K562 (cell line): ENCODE measurements around the gene MICAL2. TPM values are rescaled to one million over a fixed set of nuclear protein-coding genes. Genes with fewer than 3 reads are reported as not detected.

ENCODE experiments used
- ATAC-seq: fragments of 200-7000 bp; cut with Tn5 transposase; 3 replicates; pipeline ENCODE4 v1.9.1; 2020; ENCODE audit warnings: moderate library complexity
- BruUV-seq: library from RNA; stranded (reverse); fragments of 400-500 nt; replicated peaks from 2 replicates; lab custom pipeline; 2021; lab: Mats Ljungman, UMichigan
- CTCF ChIA-PET: fragments of 300-600 bp; formaldehyde crosslinking; extraction: SDS; loops from one replicate; lab custom pipeline; 2021; ENCODE audit warnings: low intra/inter-chr PET ratio; lab: Yijun Ruan, JAX
- POLR2A ChIA-PET: fragments of 300-600, 350-650 bp; sonication (Branson Sonifier 250); formaldehyde crosslinking; extraction: SDS; loops from one replicate; lab custom pipeline; 2021; ENCODE audit warnings: antibody characterized with exemption, inconsistent platforms; lab: Yijun Ruan, JAX
- DNase-seq, 4 experiments: peaks; one replicate each; pipeline versions ENCODE4 v3.0.0 to v3.0.0-alpha.2; 2011 to 2018; ENCODE audit warnings: low spot score in 3 of 4, mixed read lengths in 3 of 4; ENCODE audit errors: extremely low read depth in 1 of 4
- FAIRE-seq: peaks from 2 replicates; lab custom pipeline; 2011; peaks lifted over from hg19 to GRCh38; lab: Jason Lieb, UNC
- H2AFZ ChIP-seq: 2 replicates; pipeline ENCODE4 v1.6.0; 2011; ENCODE audit warnings: low read depth, low read length, control low read depth, inconsistent platforms
- H3K27ac ChIP-seq: fragments of 200-600 bp; 3 replicates; pipeline ENCODE4 v1.8.0; 2011; ENCODE audit warnings: low read depth, mild to moderate bottlenecking, control low read depth, inconsistent platforms, low read length, moderate library complexity, mixed read lengths; ENCODE audit errors: extremely low read depth
- H3K27me3 ChIP-seq, 2 experiments: fragments of 300-600 bp in 1 of 2; 2 replicates in 1 of 2; 3 replicates in 1 of 2; pipeline versions ENCODE4 v1.6.0 to v1.8.0; 2011; ENCODE audit warnings: inconsistent platforms in 2 of 2, low read length in 2 of 2, mild to moderate bottlenecking in 1 of 2, mixed read lengths in 1 of 2, moderate library complexity in 1 of 2; ENCODE audit not compliant: control insufficient read depth in 2 of 2, insufficient read depth in 2 of 2
- H3K36me3 ChIP-seq: fragments of 300-600 bp; 3 replicates; pipeline ENCODE4 v1.8.0; 2011; ENCODE audit warnings: mild to moderate bottlenecking, low read length, inconsistent platforms; ENCODE audit not compliant: control insufficient read depth, insufficient read depth
- H3K4me1 ChIP-seq, 2 experiments: fragments of 200-600 bp in 1 of 2; replicated peaks in 1 of 2; 2 replicates in 1 of 2; 3 replicates in 1 of 2; pipeline versions ENCODE4 v1.5.1 to v1.8.0; 2011; ENCODE audit warnings: inconsistent platforms in 2 of 2, low read length in 2 of 2, mild to moderate bottlenecking in 1 of 2, mixed read lengths in 1 of 2, moderate library complexity in 1 of 2; ENCODE audit not compliant: control insufficient read depth in 2 of 2, insufficient read depth in 2 of 2
- H3K4me2 ChIP-seq: 2 replicates; pipeline ENCODE4 v1.6.1; 2011; ENCODE audit warnings: low read length, control low read depth, inconsistent platforms, mixed read lengths; ENCODE audit not compliant: insufficient read depth
- H3K4me3 ChIP-seq: fragments of 200-600 bp; sonication (generic), shearing (Covaris generic); 2 replicates; pipeline ENCODE4 v1.5.1; 2016; ENCODE audit warnings: control low read depth, inconsistent platforms
- H3K79me2 ChIP-seq: fragments of 200-600 bp; 3 replicates; pipeline ENCODE4 v1.8.0; 2011; ENCODE audit warnings: low read length, inconsistent platforms; ENCODE audit not compliant: control insufficient read depth, insufficient read depth
- H3K9ac ChIP-seq, 2 experiments: 2 replicates each; pipeline versions ENCODE4 v1.6.0 to v1.6.1; 2011; ENCODE audit warnings: low read depth in 2 of 2, low read length in 2 of 2, control low read depth in 1 of 2, inconsistent platforms in 1 of 2, mild to moderate bottlenecking in 1 of 2, mixed read lengths in 1 of 2; ENCODE audit not compliant: insufficient read depth in 1 of 2
- H3K9me1 ChIP-seq: one replicate; pipeline ENCODE4 v1.6.0; 2011; ENCODE audit warnings: inconsistent platforms, mild to moderate bottlenecking, low read length, moderate library complexity; ENCODE audit not compliant: control insufficient read depth, insufficient read depth
- H3K9me3 ChIP-seq: replicated peaks from 2 replicates; pipeline ENCODE4 v1.5.1; 2011; ENCODE audit warnings: low read depth, low read length, inconsistent platforms; ENCODE audit not compliant: control insufficient read depth, insufficient read depth
- H4K20me1 ChIP-seq: replicated peaks from 2 replicates; pipeline ENCODE4 v1.6.1; 2011; ENCODE audit warnings: low read length, inconsistent platforms, mixed read lengths; ENCODE audit not compliant: control insufficient read depth, insufficient read depth
- NFATC3 ChIP-seq: fragments of 450-650 bp; IDR thresholded peaks from 2 replicates; pipeline ENCODE4 v1.6.1; 2017; ENCODE audit warnings: mild to moderate bottlenecking
- SIN3B ChIP-seq: fragments of 450-650 bp; IDR thresholded peaks from 2 replicates; pipeline ENCODE4 v1.6.1; 2017; ENCODE audit warnings: low read depth, mild to moderate bottlenecking, moderate library complexity
- SMAD4 ChIP-seq: fragments of 250-450 bp; sonication (Bioruptor Pico); conservative IDR thresholded peaks from 2 replicates; pipeline ENCODE4 v1.8.0; 2021; ENCODE audit warnings: inconsistent platforms, mild to moderate bottlenecking, moderate library complexity
- SUPT5H ChIP-seq: fragments of 450-650 bp; IDR thresholded peaks from 2 replicates; pipeline ENCODE4 v1.6.1; 2016
- WGBS: fragments of 100-300 bp; shearing (Covaris generic); methylation state at CpG from one replicate; pipeline ENCODE4 v1.1.6; 2016; ENCODE audit warnings: low coverage, mixed read lengths; ENCODE audit not compliant: insufficient coverage; ENCODE audit errors: missing lambda C conversion rate; 5-methylcytosine and 5-hydroxymethylcytosine counted together
- in situ Hi-C: fragments of 300-500 bp; cut with MboI; formaldehyde crosslinking; loops from 4 replicates; pipeline ENCODE4 v1.15.0; 2018; ENCODE audit warnings: inconsistent platforms, mixed read lengths
- intact Hi-C: fragments of 100-400 bp; cut with micrococcal nuclease; formaldehyde crosslinking; loops from 2 replicates; pipeline ENCODE4 v1.14.2; 2022
- polyA plus RNA-seq, 8 experiments: library from polyadenylated mRNA; depleted of rRNA in 4 of 8; stranded (reverse) in 5 of 8; unstranded in 3 of 8; fragments of >200 nt; fragmentation: Nextera tagmentation in 2 of 8; fragmentation: Illumina TruSeq in 1 of 8; extraction: Ambion mirVana in 2 of 8; extraction: Trizol in 1 of 8; gene quantifications; 2 replicates each; pipeline versions ENCODE4 v1.2.1 to v1.2.3, GENCODE V29; 2011 to 2014; ENCODE audit warnings: inconsistent platforms in 1 of 8, missing spikeins in 1 of 8
- total RNA-seq, 7 experiments: library from RNA; depleted of rRNA in 6 of 7; stranded (reverse); fragments of >200 nt in 6 of 7; fragmentation: Illumina TruSeq in 2 of 7; extraction: Trizol in 2 of 7; gene quantifications; 2 replicates each; pipeline versions ENCODE4 v1.2.1 to v1.2.3, GENCODE V29; 2011 to 2021; ENCODE audit warnings: low replicate concordance in 1 of 7
- TF ChIP-seq, protein P1 (sequence below): fragments of 200-800 bp; sonication (Bioruptor generic); IDR thresholded peaks from 2 replicates; pipeline ENCODE4 v1.6.1; 2017; ENCODE audit warnings: missing genetic modification characterization, missing compliant biosample characterization
- TF ChIP-seq, protein P2 (sequence below): sonication (generic); formaldehyde crosslinking; IDR thresholded peaks from 2 replicates; pipeline ENCODE4 v1.8.1; 2023; ENCODE audit warnings: mild to moderate bottlenecking, missing genetic modification reagents
- TF ChIP-seq, protein P3 (sequence below): fragments of 450-650 bp; IDR thresholded peaks from 2 replicates; pipeline ENCODE4 v1.6.1; 2016; ENCODE audit warnings: missing biosample characterization, missing genetic modification characterization
- TF ChIP-seq, protein P4 (sequence below): fragments of 450-650 bp; IDR thresholded peaks from 2 replicates; pipeline ENCODE4 v1.6.1; 2016; ENCODE audit warnings: low read depth

MICAL2 gene
- total and polyA plus RNA-seq, 9 of the 15 experiments (the other 6 are each of a cell fraction or from before 2014, with no cell fraction given): 4.7 to 64.2 (median 33.6) TPM

DNA sequence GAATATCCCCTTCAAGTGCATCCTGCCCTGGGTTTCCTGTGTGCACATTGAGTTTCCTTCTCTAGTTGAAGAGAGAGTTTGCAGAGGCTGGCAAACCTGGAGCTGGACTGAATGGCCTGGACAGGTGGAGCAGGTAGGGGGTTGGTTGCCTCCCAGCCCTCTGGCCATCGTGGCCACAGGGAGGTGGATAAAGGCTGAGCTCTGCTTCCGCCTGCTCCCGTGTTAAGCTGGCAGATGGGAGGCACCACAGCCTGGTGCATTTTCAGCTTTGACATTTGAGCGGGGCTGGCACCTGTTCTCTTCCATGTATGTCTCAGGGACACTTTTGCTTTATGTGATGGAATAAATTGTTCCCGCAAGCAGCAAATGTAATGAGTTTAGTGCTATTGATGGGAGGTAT lies 11.1 kb downstream of the MICAL2 start:
- in situ Hi-C loops (no loop called here), intact Hi-C loops (no loop called here)
- no peaks in the 10 kb centered on the region for H4K20me1 ChIP-seq
- ATAC-seq: no peak
- 86% methylated on average over 5 of the region's 5 CpGs for WGBS
- H3K36me3 ChIP-seq: peaks cover 14% of the 10 kb centered on the region
- no peaks in the 10 kb centered on the region for H3K27me3 ChIP-seq
- DNase-seq: no peak
- peak overlapping the region in 1 of 2 experiments; percentile 39; a peak in 1 of 4 replicates for H3K9ac ChIP-seq
- TF ChIP-seq, protein P1, sequence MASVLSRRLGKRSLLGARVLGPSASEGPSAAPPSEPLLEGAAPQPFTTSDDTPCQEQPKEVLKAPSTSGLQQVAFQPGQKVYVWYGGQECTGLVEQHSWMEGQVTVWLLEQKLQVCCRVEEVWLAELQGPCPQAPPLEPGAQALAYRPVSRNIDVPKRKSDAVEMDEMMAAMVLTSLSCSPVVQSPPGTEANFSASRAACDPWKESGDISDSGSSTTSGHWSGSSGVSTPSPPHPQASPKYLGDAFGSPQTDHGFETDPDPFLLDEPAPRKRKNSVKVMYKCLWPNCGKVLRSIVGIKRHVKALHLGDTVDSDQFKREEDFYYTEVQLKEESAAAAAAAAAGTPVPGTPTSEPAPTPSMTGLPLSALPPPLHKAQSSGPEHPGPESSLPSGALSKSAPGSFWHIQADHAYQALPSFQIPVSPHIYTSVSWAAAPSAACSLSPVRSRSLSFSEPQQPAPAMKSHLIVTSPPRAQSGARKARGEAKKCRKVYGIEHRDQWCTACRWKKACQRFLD (CRISPR knock-in tag): no peak
- TF ChIP-seq, protein P2, sequence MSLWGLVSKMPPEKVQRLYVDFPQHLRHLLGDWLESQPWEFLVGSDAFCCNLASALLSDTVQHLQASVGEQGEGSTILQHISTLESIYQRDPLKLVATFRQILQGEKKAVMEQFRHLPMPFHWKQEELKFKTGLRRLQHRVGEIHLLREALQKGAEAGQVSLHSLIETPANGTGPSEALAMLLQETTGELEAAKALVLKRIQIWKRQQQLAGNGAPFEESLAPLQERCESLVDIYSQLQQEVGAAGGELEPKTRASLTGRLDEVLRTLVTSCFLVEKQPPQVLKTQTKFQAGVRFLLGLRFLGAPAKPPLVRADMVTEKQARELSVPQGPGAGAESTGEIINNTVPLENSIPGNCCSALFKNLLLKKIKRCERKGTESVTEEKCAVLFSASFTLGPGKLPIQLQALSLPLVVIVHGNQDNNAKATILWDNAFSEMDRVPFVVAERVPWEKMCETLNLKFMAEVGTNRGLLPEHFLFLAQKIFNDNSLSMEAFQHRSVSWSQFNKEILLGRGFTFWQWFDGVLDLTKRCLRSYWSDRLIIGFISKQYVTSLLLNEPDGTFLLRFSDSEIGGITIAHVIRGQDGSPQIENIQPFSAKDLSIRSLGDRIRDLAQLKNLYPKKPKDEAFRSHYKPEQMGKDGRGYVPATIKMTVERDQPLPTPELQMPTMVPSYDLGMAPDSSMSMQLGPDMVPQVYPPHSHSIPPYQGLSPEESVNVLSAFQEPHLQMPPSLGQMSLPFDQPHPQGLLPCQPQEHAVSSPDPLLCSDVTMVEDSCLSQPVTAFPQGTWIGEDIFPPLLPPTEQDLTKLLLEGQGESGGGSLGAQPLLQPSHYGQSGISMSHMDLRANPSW (CRISPR knock-in tag): no peak
- TF ChIP-seq SMAD4 (CRISPR knock-in tag) (no peak), SUPT5H (no peak), SIN3B (no peak), NFATC3 (no peak)
- TF ChIP-seq, protein P3, sequence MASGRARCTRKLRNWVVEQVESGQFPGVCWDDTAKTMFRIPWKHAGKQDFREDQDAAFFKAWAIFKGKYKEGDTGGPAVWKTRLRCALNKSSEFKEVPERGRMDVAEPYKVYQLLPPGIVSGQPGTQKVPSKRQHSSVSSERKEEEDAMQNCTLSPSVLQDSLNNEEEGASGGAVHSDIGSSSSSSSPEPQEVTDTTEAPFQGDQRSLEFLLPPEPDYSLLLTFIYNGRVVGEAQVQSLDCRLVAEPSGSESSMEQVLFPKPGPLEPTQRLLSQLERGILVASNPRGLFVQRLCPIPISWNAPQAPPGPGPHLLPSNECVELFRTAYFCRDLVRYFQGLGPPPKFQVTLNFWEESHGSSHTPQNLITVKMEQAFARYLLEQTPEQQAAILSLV (tag): no peak
- TF ChIP-seq, protein P4, sequence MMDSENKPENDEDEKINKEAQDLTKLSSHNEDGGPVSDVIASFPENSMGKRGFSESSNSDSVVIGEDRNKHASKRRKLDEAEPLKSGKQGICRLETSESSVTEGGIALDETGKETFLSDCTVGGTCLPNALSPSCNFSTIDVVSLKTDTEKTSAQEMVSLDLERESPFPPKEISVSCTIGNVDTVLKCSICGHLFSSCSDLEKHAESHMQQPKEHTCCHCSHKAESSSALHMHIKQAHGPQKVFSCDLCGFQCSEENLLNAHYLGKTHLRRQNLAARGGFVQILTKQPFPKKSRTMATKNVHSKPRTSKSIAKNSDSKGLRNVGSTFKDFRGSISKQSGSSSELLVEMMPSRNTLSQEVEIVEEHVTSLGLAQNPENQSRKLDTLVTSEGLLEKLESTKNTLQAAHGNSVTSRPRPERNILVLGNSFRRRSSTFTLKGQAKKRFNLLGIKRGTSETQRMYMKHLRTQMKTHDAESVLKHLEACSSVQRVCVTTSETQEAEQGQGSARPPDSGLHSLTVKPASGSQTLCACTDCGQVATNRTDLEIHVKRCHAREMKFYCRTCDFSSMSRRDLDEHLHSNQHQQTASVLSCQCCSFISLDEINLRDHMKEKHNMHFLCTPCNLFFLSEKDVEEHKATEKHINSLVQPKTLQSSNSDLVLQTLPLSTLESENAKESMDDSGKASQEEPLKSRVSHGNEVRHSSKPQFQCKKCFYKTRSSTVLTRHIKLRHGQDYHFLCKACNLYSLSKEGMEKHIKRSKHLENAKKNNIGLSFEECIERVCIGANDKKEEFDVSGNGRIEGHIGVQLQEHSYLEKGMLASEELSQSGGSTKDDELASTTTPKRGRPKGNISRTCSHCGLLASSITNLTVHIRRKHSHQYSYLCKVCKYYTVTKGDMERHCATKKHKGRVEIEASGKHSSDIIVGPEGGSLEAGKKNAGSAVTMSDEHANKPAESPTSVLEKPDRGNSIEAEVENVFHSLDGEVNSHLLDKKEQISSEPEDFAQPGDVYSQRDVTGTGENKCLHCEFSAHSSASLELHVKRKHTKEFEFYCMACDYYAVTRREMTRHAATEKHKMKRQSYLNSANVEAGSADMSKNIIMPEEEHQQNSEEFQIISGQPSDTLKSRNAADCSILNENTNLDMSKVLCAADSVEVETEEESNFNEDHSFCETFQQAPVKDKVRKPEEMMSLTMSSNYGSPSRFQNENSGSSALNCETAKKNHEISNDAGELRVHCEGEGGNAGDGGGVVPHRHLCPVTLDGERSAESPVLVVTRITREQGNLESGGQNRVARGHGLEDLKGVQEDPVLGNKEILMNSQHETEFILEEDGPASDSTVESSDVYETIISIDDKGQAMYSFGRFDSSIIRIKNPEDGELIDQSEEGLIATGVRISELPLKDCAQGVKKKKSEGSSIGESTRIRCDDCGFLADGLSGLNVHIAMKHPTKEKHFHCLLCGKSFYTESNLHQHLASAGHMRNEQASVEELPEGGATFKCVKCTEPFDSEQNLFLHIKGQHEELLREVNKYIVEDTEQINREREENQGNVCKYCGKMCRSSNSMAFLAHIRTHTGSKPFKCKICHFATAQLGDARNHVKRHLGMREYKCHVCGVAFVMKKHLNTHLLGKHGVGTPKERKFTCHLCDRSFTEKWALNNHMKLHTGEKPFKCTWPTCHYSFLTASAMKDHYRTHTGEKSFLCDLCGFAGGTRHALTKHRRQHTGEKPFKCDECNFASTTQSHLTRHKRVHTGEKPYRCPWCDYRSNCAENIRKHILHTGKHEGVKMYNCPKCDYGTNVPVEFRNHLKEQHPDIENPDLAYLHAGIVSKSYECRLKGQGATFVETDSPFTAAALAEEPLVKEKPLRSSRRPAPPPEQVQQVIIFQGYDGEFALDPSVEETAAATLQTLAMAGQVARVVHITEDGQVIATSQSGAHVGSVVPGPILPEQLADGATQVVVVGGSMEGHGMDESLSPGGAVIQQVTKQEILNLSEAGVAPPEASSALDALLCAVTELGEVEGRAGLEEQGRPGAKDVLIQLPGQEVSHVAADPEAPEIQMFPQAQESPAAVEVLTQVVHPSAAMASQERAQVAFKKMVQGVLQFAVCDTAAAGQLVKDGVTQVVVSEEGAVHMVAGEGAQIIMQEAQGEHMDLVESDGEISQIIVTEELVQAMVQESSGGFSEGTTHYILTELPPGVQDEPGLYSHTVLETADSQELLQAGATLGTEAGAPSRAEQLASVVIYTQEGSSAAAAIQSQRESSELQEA: no peak
- FAIRE-seq: no peak
- no peak overlapping the region for H3K4me2 ChIP-seq
- ChIA-PET POLR2A (interaction anchor here (0.6 to 1.4 kb wide), 6 partner anchors 9 to 236 kb away, joined by 3 to 4 read pairs (median 3); no protein-coding TSS in a partner anchor), CTCF (no interaction called here)
- peaks cover 62 to 78% of the 10 kb centered on the region in 2 experiments for H3K4me1 ChIP-seq
- H3K79me2 ChIP-seq: peaks cover 45% of the 10 kb centered on the region
- no peak overlapping the region for H2AFZ ChIP-seq
- H3K27ac ChIP-seq: no peak overlapping the region
- H3K4me3 ChIP-seq: no peak overlapping the region
- BruUV-seq: no TSS peak
- H3K9me1 ChIP-seq: peaks cover 3% of the 10 kb centered on the region
- no peaks in the 10 kb centered on the region for H3K9me3 ChIP-seq
